A549 (cell line): ENCODE data around the gene CTNNA1.
A peak's percentile ranks its signal among the peaks of the same experiment; 100 is the strongest.

Experiments used
- CTCF ChIP-seq: fragments of >200 bp; sonication (Bioruptor Twin); formaldehyde crosslinking; IDR thresholded peaks from 3 replicates; pipeline ENCODE4 v1.5.1; 2016
- EP300 ChIP-seq, 2 experiments: fragments of >200 bp; sonication (Bioruptor Twin); formaldehyde crosslinking; IDR thresholded peaks; 2 replicates in 1 of 2; 3 replicates in 1 of 2; pipeline ENCODE4 v1.6.1; 2016 to 2017

- TF ChIP-seq EP300 (IDR thresholded peaks at IDR 0.05) (no peak), CTCF (peak; percentile 23; the same call in 1 of the 3 replicates)
Observed at GRCh38 chr5:138752341-138752950, 779 bp upstream of the CTNNA1 start.
